PC-3 (cell line): ENCODE data around the gene LRRTM4. TPM values are rescaled to one million over a fixed set of nuclear protein-coding genes. Genes with fewer than 3 reads are reported as not detected.

ENCODE experiments used
- ATAC-seq: fragments of 200-7000 bp; cut with Tn5 transposase; 2 replicates; pipeline ENCODE4 v1.9.1; 2020; ENCODE audit warnings: mild to moderate bottlenecking, moderate library complexity
- BruUV-seq: library from RNA; stranded (reverse); fragments of 400-500 nt; replicated peaks from 2 replicates; lab custom pipeline; 2021; lab: Mats Ljungman, UMichigan
- CTCF ChIA-PET: fragments of 300-600 bp; sonication (Branson Sonifier 250); formaldehyde crosslinking; loops from one replicate; lab custom pipeline; 2022; ENCODE audit warnings: antibody characterized with exemption; lab: Charles Lee
- POLR2A ChIA-PET: fragments of 300-600 bp; sonication (Branson Sonifier 250); formaldehyde crosslinking; loops from one replicate; lab custom pipeline; 2022; ENCODE audit warnings: antibody characterized with exemption; ENCODE audit not compliant: unreplicated experiment; lab: Charles Lee
- DNase-seq: peaks from one replicate; pipeline ENCODE4 v3.0.0-alpha.2; 2015
- H2AFZ ChIP-seq: fragments of 300-600 bp; sonication (generic); 2 replicates; pipeline ENCODE4 v1.6.0; 2016; ENCODE audit warnings: antibody characterized with exemption, low read length
- H3F3A ChIP-seq: fragments of 300-600 bp; sonication (generic); one replicate; pipeline ENCODE4 v1.6.0; 2017; ENCODE audit warnings: antibody characterized with exemption, low read length, control low read depth, mild to moderate bottlenecking; ENCODE audit not compliant: unreplicated experiment
- H3K27ac ChIP-seq: fragments of 300-600 bp; sonication (generic); 2 replicates; pipeline ENCODE4 v1.5.1; 2016; ENCODE audit warnings: mild to moderate bottlenecking, low read length
- H3K27me3 ChIP-seq: fragments of 300-600 bp; sonication (generic); 2 replicates; pipeline ENCODE4 v1.6.1; 2016; ENCODE audit warnings: low read length, mixed read lengths
- H3K36me3 ChIP-seq: fragments of 300-600 bp; sonication (generic); 2 replicates; pipeline ENCODE4 v1.6.1; 2016; ENCODE audit warnings: low read depth, mixed run types, low read length, mixed read lengths
- H3K4me1 ChIP-seq: fragments of 300-600 bp; sonication (generic); 2 replicates; pipeline ENCODE4 v1.5.1; 2016; ENCODE audit warnings: low read length; ENCODE audit not compliant: insufficient read depth
- H3K4me2 ChIP-seq: fragments of 300-600 bp; sonication (generic); 2 replicates; pipeline ENCODE4 v1.6.0; 2016; ENCODE audit warnings: low read length
- H3K4me3 ChIP-seq: fragments of 300-600 bp; sonication (generic); 2 replicates; pipeline ENCODE4 v1.5.1; 2016; ENCODE audit warnings: mild to moderate bottlenecking, low read length, mixed read lengths
- H3K79me2 ChIP-seq: fragments of 300-600 bp; sonication (generic); 2 replicates; pipeline ENCODE4 v1.6.1; 2017; ENCODE audit warnings: low read length, mixed read lengths
- H3K9ac ChIP-seq: fragments of 300-600 bp; sonication (generic); 2 replicates; pipeline ENCODE4 v1.6.0; 2016; ENCODE audit warnings: mild to moderate bottlenecking, low read length
- H3K9me2 ChIP-seq: fragments of 300-600 bp; sonication (generic); replicated peaks from 2 replicates; pipeline ENCODE4 v1.6.1; 2016; ENCODE audit warnings: mixed run types, low read length, mixed read lengths
- H3K9me3 ChIP-seq: fragments of 300-600 bp; sonication (generic); 2 replicates; pipeline ENCODE4 v1.6.1; 2016; ENCODE audit warnings: low read length, mixed read lengths
- H4K20me1 ChIP-seq: fragments of 300-600 bp; sonication (generic); 2 replicates; pipeline ENCODE4 v1.6.1; 2016; ENCODE audit warnings: low read length, mixed read lengths
- CTCF ChIP-seq: fragments of 300-600 bp; sonication (generic); conservative IDR thresholded peaks from 2 replicates; pipeline ENCODE4 v1.5.1; 2017; ENCODE audit warnings: antibody characterized with exemption, low read depth, mild to moderate bottlenecking, low read length
- EZH2 ChIP-seq: fragments of 300-600 bp; sonication (generic); IDR thresholded peaks from one replicate; pipeline ENCODE4 v1.6.1; 2017; ENCODE audit warnings: antibody characterized with exemption, mild to moderate bottlenecking, low read length; ENCODE audit not compliant: unreplicated experiment
- EZH2phosphoT487 ChIP-seq: fragments of 300-600 bp; sonication (generic); IDR thresholded peaks from 2 replicates; pipeline ENCODE4 v1.6.1; 2018; ENCODE audit warnings: mild to moderate bottlenecking, antibody characterized with exemption, low read length, borderline replicate concordance
- intact Hi-C: fragments of 100-400 bp; cut with micrococcal nuclease; formaldehyde crosslinking; loops from 2 replicates; pipeline ENCODE4 v1.9.0; 2023
- total RNA-seq: library from RNA; depleted of rRNA; stranded (reverse); fragments of >200 nt; gene quantifications from 2 replicates; pipeline ENCODE4 v1.2.3, GENCODE V29; 2014

Gene LRRTM4
- total RNA-seq, 1 experiment from 2014 or later = not detected

DNA sequence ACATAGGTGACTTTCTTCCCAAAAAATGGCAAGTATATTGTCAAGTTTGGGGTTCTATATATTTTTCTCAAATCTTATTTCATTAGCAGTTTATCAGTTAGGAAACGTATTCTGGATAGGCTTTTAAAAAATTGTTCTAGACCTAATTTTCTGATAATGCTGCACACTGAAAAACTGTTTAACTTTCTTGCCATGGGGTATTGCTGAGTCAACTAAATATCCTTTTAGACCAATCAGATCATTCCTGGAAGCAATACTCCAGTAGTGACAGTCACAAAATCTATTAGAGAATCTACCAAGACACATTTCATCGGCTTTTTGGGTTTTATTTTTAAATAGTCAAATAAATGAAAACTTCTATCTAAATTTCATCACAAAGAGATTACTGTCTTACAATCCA is 440.6 kb downstream of the LRRTM4 start:
- no peak overlapping the region for H2AFZ ChIP-seq
- no peak overlapping the region for H3K4me3 ChIP-seq
- no peaks in the 10 kb centered on the region for H3K27me3 ChIP-seq
- no peaks in the 10 kb centered on the region for H3K9me3 ChIP-seq
- TF ChIP-seq CTCF = no peak
- TF ChIP-seq EZH2 = no peak
- TF ChIP-seq EZH2phosphoT487 = no peak
- no peaks in the 10 kb centered on the region for H3K4me1 ChIP-seq
- ChIA-PET POLR2A (no interaction called here), CTCF (no interaction called here)
- BruUV-seq = no TSS peak
- H3K36me3 ChIP-seq = no peaks in the 10 kb centered on the region
- H3K79me2 ChIP-seq = no peaks in the 10 kb centered on the region
- no peak overlapping the region for H3K9ac ChIP-seq
- no peak overlapping the region for H3K27ac ChIP-seq
- no peak for DNase-seq
- no peak overlapping the region for H3K4me2 ChIP-seq
- ATAC-seq = no peak
- H3K9me2 ChIP-seq = no peaks in the 10 kb centered on the region
- intact Hi-C loops = no loop called here
- no peaks in the 10 kb centered on the region for H4K20me1 ChIP-seq
- H3F3A ChIP-seq = no peaks in the 10 kb centered on the region

- no peak overlapping the region for H3K27ac ChIP-seq
- no peaks in the 10 kb centered on the region for H3F3A ChIP-seq
- intact Hi-C loops = no loop called here
- ChIA-PET CTCF (no interaction called here), POLR2A (no interaction called here)
- no peak overlapping the region for H3K9ac ChIP-seq
- H3K4me3 ChIP-seq = no peak overlapping the region
- no peaks in the 10 kb centered on the region for H3K9me2 ChIP-seq
- no peaks in the 10 kb centered on the region for H4K20me1 ChIP-seq
- no peak overlapping the region for H3K4me2 ChIP-seq
- no peaks in the 10 kb centered on the region for H3K36me3 ChIP-seq
- BruUV-seq = no TSS peak
- no peak overlapping the region for H2AFZ ChIP-seq
- H3K9me3 ChIP-seq = 0 out of 2 replicates have a peak, but pooled peaks cover 6% of the 10 kb centered on the region
- ATAC-seq (no peak), DNase-seq (no peak)
- TF ChIP-seq EZH2 (no peak), EZH2phosphoT487 (no peak), CTCF (no peak)
- H3K79me2 ChIP-seq = no peaks in the 10 kb centered on the region
- H3K27me3 ChIP-seq = no peaks in the 10 kb centered on the region
- no peaks in the 10 kb centered on the region for H3K4me1 ChIP-seq
Measured at GRCh38 chr2:77064324-77064723, 457.9 kb downstream of the LRRTM4 start.

DNA sequence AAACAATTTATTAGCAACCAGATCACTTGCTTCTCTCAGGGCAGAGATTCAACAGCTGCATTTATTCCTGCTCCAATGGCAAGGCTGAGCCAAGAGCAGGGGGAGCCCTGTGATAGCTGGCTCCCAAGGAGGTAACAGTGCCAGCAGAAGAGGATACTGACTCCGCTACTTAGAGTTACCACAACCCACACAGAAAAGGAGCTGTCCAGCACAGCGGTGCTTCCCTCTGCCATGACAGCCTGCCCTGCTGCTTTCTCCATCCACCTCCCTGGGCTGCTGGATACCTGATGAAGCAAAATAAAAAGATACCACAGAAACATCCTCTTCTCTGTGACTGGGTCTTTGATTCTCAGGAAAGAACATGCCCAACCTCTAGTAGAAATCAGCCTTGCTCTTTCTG is 467.2 kb downstream of the LRRTM4 start:
- Histone ChIP-seq H3K9me2 (no peaks in the 10 kb centered on the region), H3K36me3 (no peaks in the 10 kb centered on the region), H3K4me2 (no peak overlapping the region), H3K27me3 (no peaks in the 10 kb centered on the region), H3K27ac (no peak overlapping the region), H3K79me2 (no peaks in the 10 kb centered on the region), H3K9ac (no peak overlapping the region), H3K4me1 (no peaks in the 10 kb centered on the region), H3F3A (no peaks in the 10 kb centered on the region), H4K20me1 (no peaks in the 10 kb centered on the region), H3K4me3 (no peak overlapping the region), H2AFZ (no peak overlapping the region), H3K9me3 (0 out of 2 replicates have a peak, but pooled peaks cover 6% of the 10 kb centered on the region)
- BruUV-seq = no TSS peak
- intact Hi-C loops = no loop called here
- ATAC-seq = no peak
- no peak for TF ChIP-seq CTCF
- TF ChIP-seq EZH2 = no peak
- no peak for TF ChIP-seq EZH2phosphoT487
- ChIA-PET POLR2A (no interaction called here), CTCF (no interaction called here)
- DNase-seq = no peak
